HepG2 (cell line): Measurements from ENCODE around the gene MIA. TPM values are rescaled to one million over a fixed set of nuclear protein-coding genes. Genes with fewer than 3 reads are reported as not detected.

Experiments used
- ATAC-seq: fragments of 200-7000 bp; cut with Tn5 transposase; 3 replicates; pipeline ENCODE4 v1.9.1; 2020; ENCODE audit warnings: mild to moderate bottlenecking, moderate library complexity
- BruUV-seq: library from RNA; stranded (reverse); fragments of 400-500 nt; replicated peaks from 2 replicates; lab custom pipeline; 2021; lab: Mats Ljungman, UMichigan
- CTCF ChIA-PET: fragments of 300-600 bp; formaldehyde crosslinking; extraction: SDS; loops from one replicate; lab custom pipeline; 2021; ENCODE audit warnings: low total read pairs, inconsistent platforms, low intra/inter-chr PET ratio; lab: Yijun Ruan, JAX
- POLR2A ChIA-PET: fragments of 350-600 bp; sonication (Branson Sonifier 250); formaldehyde crosslinking; loops from one replicate; lab custom pipeline; 2020; ENCODE audit warnings: antibody characterized with exemption, inconsistent platforms; lab: Yijun Ruan, JAX
- DNase-seq: peaks from one replicate; pipeline ENCODE4 v3.0.0-alpha.2; 2015; ENCODE audit warnings: low spot score
- FAIRE-seq: peaks from 3 replicates; lab custom pipeline; 2011; peaks lifted over from hg19 to GRCh38; lab: Jason Lieb, UNC
- H2AFZ ChIP-seq: one replicate; pipeline ENCODE4 v1.6.1; 2011; ENCODE audit warnings: low read length, inconsistent platforms
- H3K27ac ChIP-seq: fragments of 300-600 bp; 3 replicates; pipeline ENCODE4 v1.8.0; 2011; ENCODE audit warnings: mixed run types, mild to moderate bottlenecking, mixed read lengths, low read length, inconsistent platforms; ENCODE audit not compliant: insufficient read depth; ENCODE audit errors: extremely low read length
- H3K27me3 ChIP-seq, 2 experiments: fragments of 200-600 bp in 1 of 2; 2 replicates in 1 of 2; 3 replicates in 1 of 2; pipeline versions ENCODE4 v1.6.0 to v1.8.0; 2011; ENCODE audit warnings: low read length in 2 of 2, mild to moderate bottlenecking in 2 of 2, moderate library complexity in 2 of 2, inconsistent platforms in 1 of 2; ENCODE audit not compliant: insufficient read depth in 2 of 2, control insufficient read depth in 1 of 2
- H3K36me3 ChIP-seq, 2 experiments: fragments of 200-600 bp in 1 of 2; replicated peaks in 1 of 2; 2 replicates in 1 of 2; 3 replicates in 1 of 2; pipeline versions ENCODE4 v1.5.1 to v1.8.0; 2011; ENCODE audit warnings: low read length in 2 of 2, inconsistent platforms in 1 of 2; ENCODE audit not compliant: insufficient read depth in 2 of 2, control insufficient read depth in 1 of 2
- H3K4me1 ChIP-seq: 2 replicates; pipeline ENCODE4 v1.5.1; 2012; ENCODE audit warnings: low read length, inconsistent platforms; ENCODE audit not compliant: insufficient read depth
- H3K4me2 ChIP-seq: 2 replicates; pipeline ENCODE4 v1.6.0; 2011; ENCODE audit warnings: low read depth, low read length, inconsistent platforms
- H3K4me3 ChIP-seq, 3 experiments: fragments of 200-600 bp in 1 of 3; sonication (generic), shearing (Covaris generic) in 1 of 3; replicated peaks in 1 of 3; 2 replicates each; pipeline ENCODE4 v1.5.1; 2011 to 2016; ENCODE audit warnings: low read length in 3 of 3, inconsistent platforms in 2 of 3, low read depth in 2 of 3, mild to moderate bottlenecking in 2 of 3, control low read depth in 1 of 3, mixed read lengths in 1 of 3; ENCODE audit not compliant: insufficient read depth in 1 of 3
- H3K79me2 ChIP-seq: one replicate; pipeline ENCODE4 v1.6.1; 2011; ENCODE audit warnings: low read length, inconsistent platforms; ENCODE audit not compliant: insufficient read depth
- H3K9ac ChIP-seq: 2 replicates; pipeline ENCODE4 v1.6.0; 2011; ENCODE audit warnings: mild to moderate bottlenecking, low read depth, low read length, inconsistent platforms; ENCODE audit not compliant: insufficient read depth
- H3K9me3 ChIP-seq: 2 replicates; pipeline ENCODE4 v1.5.1; 2012; ENCODE audit warnings: mild to moderate bottlenecking, low read length
- H4K20me1 ChIP-seq: 2 replicates; pipeline ENCODE4 v1.6.0; 2011; ENCODE audit warnings: inconsistent platforms, mild to moderate bottlenecking, low read length, moderate library complexity; ENCODE audit not compliant: insufficient read depth
- FOSL2 ChIP-seq: sonication (generic); formaldehyde crosslinking; IDR thresholded peaks from 2 replicates; pipeline ENCODE4 v1.4.0; 2020; ENCODE audit warnings: missing genetic modification reagents
- PRPF4 ChIP-seq: fragments of 200-400 bp; formaldehyde crosslinking; IDR thresholded peaks from 2 replicates; pipeline ENCODE4 v1.6.1; 2016; ENCODE audit warnings: low read length, low read depth; ENCODE audit not compliant: poor library complexity, severe bottlenecking
- RBM22 ChIP-seq: fragments of 200-400 bp; formaldehyde crosslinking; optimal IDR thresholded peaks from 2 replicates; pipeline ENCODE3; 2017; ENCODE audit warnings: mild to moderate bottlenecking, low read length, moderate library complexity
- SNRNP70 ChIP-seq: fragments of 200-400 bp; formaldehyde crosslinking; IDR thresholded peaks from 2 replicates; pipeline ENCODE4 v1.6.1; 2017; ENCODE audit warnings: mild to moderate bottlenecking, low read depth, low read length, moderate library complexity
- SYNCRIP ChIP-seq: fragments of 200-400 bp; formaldehyde crosslinking; IDR thresholded peaks from 2 replicates; pipeline ENCODE4 v1.6.1; 2018; ENCODE audit warnings: mild to moderate bottlenecking, low read depth, low read length; ENCODE audit not compliant: insufficient read depth
- ZNF572 ChIP-seq: sonication (generic); formaldehyde crosslinking; IDR thresholded peaks from 2 replicates; pipeline ENCODE4 v1.5.1; 2020; ENCODE audit warnings: mild to moderate bottlenecking, missing genetic modification reagents
- WGBS: methylation state at CpG from one replicate; pipeline ENCODE4 v1.1.6; 2017; ENCODE audit warnings: low lambda C conversion rate; 5-methylcytosine and 5-hydroxymethylcytosine counted together
- in situ Hi-C: cut with HindIII; loops from 2 replicates; pipeline ENCODE4 v1.10.0; 2017; ENCODE audit warnings: low pct_unique_long_range_greater_than_20kb; ENCODE audit not compliant: extremely low pct_ligation_motif_present
- intact Hi-C: fragments of 100-400 bp; cut with micrococcal nuclease; formaldehyde crosslinking; loops from one replicate; pipeline ENCODE4 v1.10.0; 2022; ENCODE audit not compliant: unreplicated experiment
- polyA plus RNA-seq, 8 experiments: library from polyadenylated mRNA; depleted of rRNA in 3 of 8; stranded (reverse) in 7 of 8; unstranded in 1 of 8; fragments of >200 nt; fragmentation: Illumina TruSeq in 4 of 8; extraction: Trizol in 4 of 8; gene quantifications; 2 replicates each; pipeline versions ENCODE4 v1.2.1 to v1.2.3, GENCODE V29; 2011 to 2016; ENCODE audit warnings: low read depth in 4 of 8, missing spikeins in 1 of 8, mixed read lengths in 1 of 8; ENCODE audit not compliant: insufficient read depth in 1 of 8
- total RNA-seq, 5 experiments: library from RNA; depleted of rRNA; stranded (reverse); fragments of >200 nt; fragmentation: Illumina TruSeq; extraction: Trizol; gene quantifications; 2 replicates each; pipeline ENCODE4 v1.2.3, GENCODE V29; 2016; ENCODE audit warnings: low read depth in 1 of 5
- TF ChIP-seq, protein P1 (sequence below): sonication (generic); formaldehyde crosslinking; IDR thresholded peaks from 2 replicates; pipeline ENCODE4 v1.5.1; 2020; ENCODE audit warnings: mild to moderate bottlenecking, missing genetic modification reagents
- TF ChIP-seq, protein P2 (sequence below): sonication (generic); formaldehyde crosslinking; IDR thresholded peaks from 2 replicates; pipeline ENCODE4 v1.5.1; 2020; ENCODE audit warnings: mild to moderate bottlenecking, moderate library complexity, missing genetic modification reagents

MIA gene
- total and polyA plus RNA-seq, 2 of the 13 experiments (the other 11 are each of a cell fraction or from before 2014, with no cell fraction given), result 0.61 TPM; not detected in 1

DNA sequence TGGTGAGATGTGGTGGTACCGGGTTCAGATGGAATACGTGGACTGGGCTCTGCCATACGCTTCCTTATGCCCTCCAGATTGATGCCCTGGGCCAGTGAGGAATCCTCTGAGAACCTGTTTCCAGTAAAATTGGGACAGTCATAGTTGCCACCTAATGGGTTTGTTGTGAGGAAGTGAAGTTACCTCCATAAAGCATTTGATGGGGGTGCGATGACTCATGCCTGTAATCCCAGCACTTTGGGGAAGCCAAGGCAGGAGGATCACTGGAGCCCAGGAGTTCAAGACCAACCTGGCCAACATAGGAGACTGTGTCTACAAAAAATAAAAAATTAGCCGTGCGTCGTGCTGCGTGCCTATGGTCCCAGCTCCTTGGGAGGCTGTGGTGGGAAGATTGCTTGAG is 19.5 kb upstream of the MIA start:
- Histone ChIP-seq H2AFZ (no peak overlapping the region), H4K20me1 (peaks cover 39% of the 10 kb centered on the region), H3K27me3 (no peaks in the 10 kb centered on the region; a peak in 1 of 5 replicates), H3K4me3 (no peak overlapping the region), H3K9ac (no peak overlapping the region), H3K9me3 (no peaks in the 10 kb centered on the region), H3K4me2 (peak overlapping the region; percentile 43), H3K4me1 (peaks cover 55% of the 10 kb centered on the region), H3K79me2 (peaks cover 62% of the 10 kb centered on the region), H3K27ac (no peak overlapping the region), H3K36me3 (peaks cover 19 to 48% of the 10 kb centered on the region in 2 experiments)
- ChIA-PET POLR2A (interaction anchor here (2.8 to 7.8 kb wide), 2 partner anchors 11 to 22 kb away, joined by 8 to 90 read pairs; partner anchors contain the start of gene RAB4B), CTCF (no interaction called here)
- no TSS peak for BruUV-seq
- FAIRE-seq, result no peak
- WGBS, result 98% methylated on average over 8 of the region's 8 CpGs
- TF ChIP-seq, protein P1, sequence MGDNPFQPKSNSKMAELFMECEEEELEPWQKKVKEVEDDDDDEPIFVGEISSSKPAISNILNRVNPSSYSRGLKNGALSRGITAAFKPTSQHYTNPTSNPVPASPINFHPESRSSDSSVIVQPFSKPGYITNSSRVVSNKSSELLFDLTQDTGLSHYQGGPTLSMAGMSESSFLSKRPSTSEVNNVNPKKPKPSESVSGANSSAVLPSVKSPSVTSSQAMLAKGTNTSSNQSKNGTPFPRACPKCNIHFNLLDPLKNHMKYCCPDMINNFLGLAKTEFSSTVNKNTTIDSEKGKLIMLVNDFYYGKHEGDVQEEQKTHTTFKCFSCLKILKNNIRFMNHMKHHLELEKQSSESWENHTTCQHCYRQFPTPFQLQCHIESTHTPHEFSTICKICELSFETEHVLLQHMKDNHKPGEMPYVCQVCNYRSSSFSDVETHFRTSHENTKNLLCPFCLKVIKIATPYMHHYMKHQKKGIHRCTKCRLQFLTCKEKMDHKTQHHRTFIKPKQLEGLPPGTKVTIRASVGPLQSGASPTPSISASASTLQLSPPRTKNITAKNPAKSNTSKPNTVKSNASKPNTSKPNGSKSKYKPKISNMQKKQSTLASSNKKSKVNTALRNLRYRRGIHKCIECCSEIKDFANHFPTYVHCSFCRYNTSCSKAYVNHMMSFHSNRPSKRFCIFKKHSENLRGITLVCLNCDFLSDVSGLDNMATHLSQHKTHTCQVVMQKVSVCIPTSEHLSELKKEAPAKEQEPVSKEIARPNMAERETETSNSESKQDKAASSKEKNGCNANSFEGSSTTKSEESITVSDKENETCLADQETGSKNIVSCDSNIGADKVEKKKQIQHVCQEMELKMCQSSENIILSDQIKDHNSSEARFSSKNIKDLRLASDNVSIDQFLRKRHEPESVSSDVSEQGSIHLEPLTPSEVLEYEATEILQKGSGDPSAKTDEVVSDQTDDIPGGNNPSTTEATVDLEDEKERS (CRISPR knock-in tag), result no peak
- TF ChIP-seq FOSL2 (CRISPR knock-in tag) (peak; percentile 9; the same call in 1 of the 2 replicates), ZNF572 (no peak)
- no peak for DNase-seq
- ATAC-seq, result no peak
- in situ Hi-C loops (no loop called here), intact Hi-C loops (no loop called here)

DNA sequence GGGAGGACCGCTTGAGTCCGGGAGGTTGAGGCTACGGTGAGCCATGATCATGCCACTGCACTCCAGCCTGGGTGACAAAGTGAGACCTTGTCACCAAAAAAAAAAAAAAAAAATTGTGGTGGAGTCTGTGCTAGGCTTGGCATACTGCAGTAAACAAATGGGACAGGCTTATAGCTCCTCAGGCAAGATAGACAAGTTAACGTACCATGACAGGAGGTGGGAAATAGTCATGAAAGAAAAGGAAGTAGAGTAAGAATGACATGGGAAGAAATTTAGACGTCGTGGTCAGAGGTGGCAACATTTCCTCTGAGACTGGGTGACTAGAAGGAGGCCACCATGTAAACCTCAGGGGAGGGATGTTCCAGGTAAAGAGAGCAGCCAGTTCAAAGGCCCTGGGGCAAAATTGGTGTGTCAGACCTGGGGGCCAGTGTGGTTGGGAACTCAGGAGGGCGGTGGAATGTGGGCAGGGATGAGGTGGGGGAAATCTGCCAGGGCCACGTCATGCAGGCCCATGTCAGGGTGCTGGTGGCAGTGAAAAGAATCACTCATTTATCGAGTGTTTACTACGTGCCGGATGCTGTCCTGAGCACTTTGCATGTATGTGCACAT is 18.7 kb upstream of the MIA start:
- H3K4me2 ChIP-seq, result 0 out of 2 replicates have a peak overlapping the region, but pooled peaks have one; percentile 18
- CTCF ChIA-PET, result no interaction called here
- peaks cover 56% of the 10 kb centered on the region for H3K79me2 ChIP-seq
- H3K9ac ChIP-seq, result no peak overlapping the region
- H3K27ac ChIP-seq, result no peak overlapping the region
- in situ Hi-C loops, result no loop called here
- intact Hi-C loops, result no loop called here
- FAIRE-seq (no peak), DNase-seq (no peak), ATAC-seq (no peak)
- H3K4me1 ChIP-seq, result peaks cover 50% of the 10 kb centered on the region
- peaks cover 23 to 55% of the 10 kb centered on the region in 2 experiments for H3K36me3 ChIP-seq
- TF ChIP-seq, protein P2, sequence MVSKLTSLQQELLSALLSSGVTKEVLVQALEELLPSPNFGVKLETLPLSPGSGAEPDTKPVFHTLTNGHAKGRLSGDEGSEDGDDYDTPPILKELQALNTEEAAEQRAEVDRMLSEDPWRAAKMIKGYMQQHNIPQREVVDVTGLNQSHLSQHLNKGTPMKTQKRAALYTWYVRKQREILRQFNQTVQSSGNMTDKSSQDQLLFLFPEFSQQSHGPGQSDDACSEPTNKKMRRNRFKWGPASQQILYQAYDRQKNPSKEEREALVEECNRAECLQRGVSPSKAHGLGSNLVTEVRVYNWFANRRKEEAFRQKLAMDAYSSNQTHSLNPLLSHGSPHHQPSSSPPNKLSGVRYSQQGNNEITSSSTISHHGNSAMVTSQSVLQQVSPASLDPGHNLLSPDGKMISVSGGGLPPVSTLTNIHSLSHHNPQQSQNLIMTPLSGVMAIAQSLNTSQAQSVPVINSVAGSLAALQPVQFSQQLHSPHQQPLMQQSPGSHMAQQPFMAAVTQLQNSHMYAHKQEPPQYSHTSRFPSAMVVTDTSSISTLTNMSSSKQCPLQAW (CRISPR knock-in tag), result 0 out of 2 replicates have a peak, but pooled peaks have one; percentile 24
- no peak for TF ChIP-seq PRPF4
- no peak for TF ChIP-seq SNRNP70
- TF ChIP-seq RBM22, result peak; percentile 34
- no peak for TF ChIP-seq SYNCRIP
- no peak overlapping the region for H3K4me3 ChIP-seq
- POLR2A ChIA-PET, result interaction anchor here (2.8 to 7.8 kb wide), 2 partner anchors 11 to 22 kb away, joined by 8 to 90 read pairs; partner anchors contain the start of gene RAB4B
- H3K27me3 ChIP-seq, result no peaks in the 10 kb centered on the region
- H3K9me3 ChIP-seq, result no peaks in the 10 kb centered on the region
- 95% methylated on average over 7 of the region's 11 CpGs for WGBS
- BruUV-seq, result no TSS peak
- H2AFZ ChIP-seq, result no peak overlapping the region
- peaks cover 39% of the 10 kb centered on the region for H4K20me1 ChIP-seq
